ENCODE results near the gene GRID1. TPM values are rescaled to one million over a fixed set of nuclear protein-coding genes. Genes with fewer than 3 reads are reported as not detected.

GRID1 gene
- total RNA-seq, 1 donor from 2014 or later = 0.60 TPM

- Mint-ChIP-seq H3K27me3 (ENCODE audit: low read depth) (peaks cover 16% of the 10 kb centered on the region), H3K27ac (ENCODE audit: unreplicated experiment) (no peak overlapping the region), H3K36me3 (ENCODE audit: low read depth) (no peaks in the 10 kb centered on the region), H3K9me3 (ENCODE audit: low read depth) (peaks cover 4% of the 10 kb centered on the region), H3K4me3 (ENCODE audit: unreplicated experiment) (no peak overlapping the region), H3K4me1 (ENCODE audit: low read depth) (peaks cover 4% of the 10 kb centered on the region)
- no peak for TF ChIP-seq CTCF (IDR thresholded peaks at IDR 0.05)
- peak; percentile 69 for DNase-seq (ENCODE audit: low spot score)
Observed at GRCh38 chr10:86357041-86357440, 9.6 kb downstream of the GRID1 start.

- Mint-ChIP-seq H3K36me3 (ENCODE audit: low read depth) (no peaks in the 10 kb centered on the region), H3K27me3 (ENCODE audit: low read depth) (peaks cover 18% of the 10 kb centered on the region), H3K9me3 (ENCODE audit: low read depth) (peaks cover 4% of the 10 kb centered on the region), H3K4me1 (ENCODE audit: low read depth) (peaks cover 2% of the 10 kb centered on the region), H3K4me3 (ENCODE audit: unreplicated experiment) (no peak overlapping the region), H3K27ac (ENCODE audit: unreplicated experiment) (no peak overlapping the region)
- peak; percentile 49 for DNase-seq (ENCODE audit: low spot score)
- no peak for TF ChIP-seq CTCF (IDR thresholded peaks at IDR 0.05)
Observed at GRCh38 chr10:86356296-86356695, 10.3 kb downstream of the GRID1 start.

GRCh38 chr10:86355571-86356038, 11.0 kb downstream of the GRID1 start:
- H3K9me3 Mint-ChIP-seq (ENCODE audit: low read depth) = peaks cover 4% of the 10 kb centered on the region
- H3K36me3 Mint-ChIP-seq (ENCODE audit: low read depth) = no peaks in the 10 kb centered on the region
- no peak overlapping the region for H3K4me3 Mint-ChIP-seq (ENCODE audit: unreplicated experiment)
- TF ChIP-seq CTCF (IDR thresholded peaks at IDR 0.05) = no peak
- H3K27me3 Mint-ChIP-seq (ENCODE audit: low read depth) = peaks cover 23% of the 10 kb centered on the region
- no peak overlapping the region for H3K27ac Mint-ChIP-seq (ENCODE audit: unreplicated experiment)
- H3K4me1 Mint-ChIP-seq (ENCODE audit: low read depth) = no peaks in the 10 kb centered on the region
- peak; percentile 65 for DNase-seq (ENCODE audit: low spot score)

GRCh38 chr10:86354761-86355540, 11.6 kb downstream of the GRID1 start:
- Mint-ChIP-seq H3K27ac (ENCODE audit: unreplicated experiment) (no peak overlapping the region), H3K4me3 (ENCODE audit: unreplicated experiment) (no peak overlapping the region), H3K4me1 (ENCODE audit: low read depth) (no peaks in the 10 kb centered on the region), H3K36me3 (ENCODE audit: low read depth) (no peaks in the 10 kb centered on the region), H3K27me3 (ENCODE audit: low read depth) (peaks cover 27% of the 10 kb centered on the region), H3K9me3 (ENCODE audit: low read depth) (peaks cover 4% of the 10 kb centered on the region)
- peak; percentile 65 for DNase-seq (ENCODE audit: low spot score)
- TF ChIP-seq CTCF (IDR thresholded peaks at IDR 0.05) = no peak

- Mint-ChIP-seq H3K36me3 (ENCODE audit: low read depth) (no peaks in the 10 kb centered on the region), H3K27ac (ENCODE audit: unreplicated experiment) (no peak overlapping the region), H3K9me3 (ENCODE audit: low read depth) (peaks cover 4% of the 10 kb centered on the region), H3K27me3 (ENCODE audit: low read depth) (peaks cover 34% of the 10 kb centered on the region), H3K4me1 (ENCODE audit: low read depth) (no peaks in the 10 kb centered on the region), H3K4me3 (ENCODE audit: unreplicated experiment) (no peak overlapping the region)
- DNase-seq (ENCODE audit: low spot score) = peak; percentile 86
- TF ChIP-seq CTCF (IDR thresholded peaks at IDR 0.05) = no peak
Observed at GRCh38 chr10:86353506-86354485, 12.8 kb downstream of the GRID1 start.
